Neural progenitor cell (in vitro differentiated cells): ENCODE measurements around the gene HOXA11.
A peak's percentile ranks its signal among the peaks of the same experiment; 100 is the strongest.

Experiments used
- EZH2 ChIP-seq: fragments of 200-600 bp; sonication (generic); IDR thresholded peaks from 2 replicates; pipeline ENCODE4 v1.6.1; 2017; ENCODE audit warnings: antibody characterized with exemption, mild to moderate bottlenecking, moderate library complexity
- EZH2phosphoT487 ChIP-seq: fragments of 200-600 bp; sonication (generic); IDR thresholded peaks from 2 replicates; pipeline ENCODE4 v1.6.1; 2017; ENCODE audit warnings: antibody characterized with exemption
- TF ChIP-seq, protein P1 (sequence below): fragments of 200-600 bp; sonication (generic); IDR thresholded peaks from 2 replicates; pipeline ENCODE4 v1.5.1; 2017; ENCODE audit warnings: antibody characterized with exemption, mild to moderate bottlenecking

- TF ChIP-seq, protein P1, sequence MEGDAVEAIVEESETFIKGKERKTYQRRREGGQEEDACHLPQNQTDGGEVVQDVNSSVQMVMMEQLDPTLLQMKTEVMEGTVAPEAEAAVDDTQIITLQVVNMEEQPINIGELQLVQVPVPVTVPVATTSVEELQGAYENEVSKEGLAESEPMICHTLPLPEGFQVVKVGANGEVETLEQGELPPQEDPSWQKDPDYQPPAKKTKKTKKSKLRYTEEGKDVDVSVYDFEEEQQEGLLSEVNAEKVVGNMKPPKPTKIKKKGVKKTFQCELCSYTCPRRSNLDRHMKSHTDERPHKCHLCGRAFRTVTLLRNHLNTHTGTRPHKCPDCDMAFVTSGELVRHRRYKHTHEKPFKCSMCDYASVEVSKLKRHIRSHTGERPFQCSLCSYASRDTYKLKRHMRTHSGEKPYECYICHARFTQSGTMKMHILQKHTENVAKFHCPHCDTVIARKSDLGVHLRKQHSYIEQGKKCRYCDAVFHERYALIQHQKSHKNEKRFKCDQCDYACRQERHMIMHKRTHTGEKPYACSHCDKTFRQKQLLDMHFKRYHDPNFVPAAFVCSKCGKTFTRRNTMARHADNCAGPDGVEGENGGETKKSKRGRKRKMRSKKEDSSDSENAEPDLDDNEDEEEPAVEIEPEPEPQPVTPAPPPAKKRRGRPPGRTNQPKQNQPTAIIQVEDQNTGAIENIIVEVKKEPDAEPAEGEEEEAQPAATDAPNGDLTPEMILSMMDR, result no peak
- TF ChIP-seq EZH2 (peak; percentile 94), EZH2phosphoT487 (peak; percentile 95)
Observed at GRCh38 chr7:27169658-27170425, 15.2 kb downstream of the HOXA11 start.
